GM23338 (cell line): ENCODE measurements around the gene ZNF366.

Source experiments
- EZH2 ChIP-seq: fragments of 200-600 bp; sonication (generic); IDR thresholded peaks from one replicate; pipeline ENCODE4 v1.8.0; 2017; ENCODE audit warnings: antibody characterized with exemption, mild to moderate bottlenecking, low read depth; ENCODE audit not compliant: unreplicated experiment
- EZH2phosphoT487 ChIP-seq: fragments of 200-600 bp; sonication (generic); IDR thresholded peaks from one replicate; pipeline ENCODE4 v1.8.1; 2018; ENCODE audit warnings: antibody characterized with exemption; ENCODE audit not compliant: unreplicated experiment
- TF ChIP-seq, protein P1 (sequence below), 2 experiments: fragments of 200-600 bp in 1 of 2; sonication (generic) in 1 of 2; conservative IDR thresholded peaks; 2 replicates each; pipeline versions ENCODE4 v1.5.1 to v1.6.1; 2016 to 2017; ENCODE audit warnings: antibody characterized with exemption in 2 of 2, low read depth in 2 of 2, mild to moderate bottlenecking in 2 of 2, moderate library complexity in 1 of 2

DNA sequence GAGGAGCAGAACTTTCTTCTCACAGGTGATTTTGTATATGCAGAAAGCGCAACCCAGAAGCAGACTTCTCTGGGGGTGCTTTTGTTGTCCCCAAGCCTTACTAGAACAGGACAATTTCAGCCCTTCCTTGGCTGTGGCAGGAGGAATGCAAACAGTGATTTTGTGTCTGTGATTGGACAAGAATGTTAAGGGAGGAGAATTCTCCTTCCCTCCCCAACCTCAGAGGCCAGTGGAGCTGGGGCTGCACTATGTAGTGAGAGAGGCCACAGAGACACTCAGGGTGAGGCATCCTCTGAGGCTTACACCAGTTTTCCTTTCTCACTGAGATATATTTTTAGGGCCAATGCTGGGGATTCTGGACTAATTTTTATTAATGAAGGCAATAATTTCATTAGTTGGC is 58.8 kb downstream of the ZNF366 start:
- TF ChIP-seq EZH2phosphoT487: no peak
- TF ChIP-seq, protein P1, sequence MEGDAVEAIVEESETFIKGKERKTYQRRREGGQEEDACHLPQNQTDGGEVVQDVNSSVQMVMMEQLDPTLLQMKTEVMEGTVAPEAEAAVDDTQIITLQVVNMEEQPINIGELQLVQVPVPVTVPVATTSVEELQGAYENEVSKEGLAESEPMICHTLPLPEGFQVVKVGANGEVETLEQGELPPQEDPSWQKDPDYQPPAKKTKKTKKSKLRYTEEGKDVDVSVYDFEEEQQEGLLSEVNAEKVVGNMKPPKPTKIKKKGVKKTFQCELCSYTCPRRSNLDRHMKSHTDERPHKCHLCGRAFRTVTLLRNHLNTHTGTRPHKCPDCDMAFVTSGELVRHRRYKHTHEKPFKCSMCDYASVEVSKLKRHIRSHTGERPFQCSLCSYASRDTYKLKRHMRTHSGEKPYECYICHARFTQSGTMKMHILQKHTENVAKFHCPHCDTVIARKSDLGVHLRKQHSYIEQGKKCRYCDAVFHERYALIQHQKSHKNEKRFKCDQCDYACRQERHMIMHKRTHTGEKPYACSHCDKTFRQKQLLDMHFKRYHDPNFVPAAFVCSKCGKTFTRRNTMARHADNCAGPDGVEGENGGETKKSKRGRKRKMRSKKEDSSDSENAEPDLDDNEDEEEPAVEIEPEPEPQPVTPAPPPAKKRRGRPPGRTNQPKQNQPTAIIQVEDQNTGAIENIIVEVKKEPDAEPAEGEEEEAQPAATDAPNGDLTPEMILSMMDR (conservative IDR thresholded peaks at IDR 0.05; ENCODE audit: low read depth in 2 of 2): no peak
- TF ChIP-seq EZH2: no peak
